Measurements from ENCODE around the gene MAIP1.
"Not testable (repeated sequence)": the region's sequence is repeated elsewhere in the genome, so short reads cannot be mapped to it uniquely, and the experiment has no call there.

The MAIP1 gene

GRCh38 chr2:199955339-199956061 is at the start of gene MAIP1, which contains the start of gene TYW5:
MAIP1 (plus strand) TSS chr2:199955582; CDS start chr2:199955799, 217 bp downstream.
TYW5 (minus strand) TSS chr2:199955491; CDS start chr2:199955470, 21 bp downstream.
- DNase-seq: peak; percentile 79

GRCh38 chr2:199907008-199907714 is 48.2 kb upstream of the MAIP1 start:
- DNase-seq: no peak

GRCh38 chr2:199910338-199911051 is 44.9 kb upstream of the MAIP1 start:
- no peak for DNase-seq

- peak; percentile 96 for DNase-seq
Measured at GRCh38 chr2:199911052-199911876, 44.1 kb upstream of the MAIP1 start, which contains the start of gene C2orf69. C2orf69 (plus strand) TSS chr2:199911293; CDS start chr2:199911439, 146 bp downstream.

GRCh38 chr2:199911877-199912161 is 43.6 kb upstream of the MAIP1 start:
- no peak for DNase-seq

- DNase-seq: not testable (repeated sequence)
Measured at GRCh38 chr2:199912553-199913114, 42.7 kb upstream of the MAIP1 start.

GRCh38 chr2:199914372-199914958 is 40.9 kb upstream of the MAIP1 start:
- DNase-seq: no peak

- no peak for DNase-seq
Measured at GRCh38 chr2:199916980-199917379, 38.4 kb upstream of the MAIP1 start.

- DNase-seq: no peak
Measured at GRCh38 chr2:199922856-199923255, 32.5 kb upstream of the MAIP1 start.

GRCh38 chr2:199923924-199924323 is 31.5 kb upstream of the MAIP1 start:
- DNase-seq: no peak

- no peak for DNase-seq
Measured at GRCh38 chr2:199926806-199927205, 28.6 kb upstream of the MAIP1 start.

GRCh38 chr2:199928226-199928625 is 27.2 kb upstream of the MAIP1 start:
- no peak for DNase-seq

GRCh38 chr2:199928626-199929025 is 26.8 kb upstream of the MAIP1 start:
- no peak for DNase-seq

- no peak for DNase-seq
Measured at GRCh38 chr2:199929262-199929661, 26.1 kb upstream of the MAIP1 start.

- DNase-seq: no peak
Measured at GRCh38 chr2:199932312-199932855, 23.0 kb upstream of the MAIP1 start.

- DNase-seq: no peak
Measured at GRCh38 chr2:199933466-199933865, 21.9 kb upstream of the MAIP1 start.

GRCh38 chr2:199936554-199936953 is 18.8 kb upstream of the MAIP1 start:
- DNase-seq: no peak

GRCh38 chr2:199940373-199940772 is 15.0 kb upstream of the MAIP1 start:
- DNase-seq: no peak

- DNase-seq: no peak
Measured at GRCh38 chr2:199943373-199943772, 12.0 kb upstream of the MAIP1 start.

GRCh38 chr2:199946196-199946595 is 9.2 kb upstream of the MAIP1 start:
- no peak for DNase-seq

- DNase-seq: no peak
Measured at GRCh38 chr2:199946836-199947235, 8.5 kb upstream of the MAIP1 start.

GRCh38 chr2:199950396-199950795 is 5.0 kb upstream of the MAIP1 start:
- no peak for DNase-seq

Data from CD4-positive, alpha-beta T cell treated with Interleukin-17A for 4 hours (primary cell).